B cell (primary cell): ENCODE measurements around the gene EVI5L.

Source experiments
- EZH2 ChIP-seq: IDR thresholded peaks from 2 replicates; pipeline ENCODE4 v1.6.1; 2012; ENCODE audit warnings: borderline replicate concordance, low read depth, mild to moderate bottlenecking, moderate library complexity, low read length; ENCODE audit not compliant: insufficient read depth, poor library complexity, severe bottlenecking
- TF ChIP-seq, protein P1 (sequence below): fragments of 200-600 bp; IDR thresholded peaks from one replicate; pipeline ENCODE4 v1.8.0; 2022; ENCODE audit warnings: antibody characterized with exemption, mild to moderate bottlenecking

DNA sequence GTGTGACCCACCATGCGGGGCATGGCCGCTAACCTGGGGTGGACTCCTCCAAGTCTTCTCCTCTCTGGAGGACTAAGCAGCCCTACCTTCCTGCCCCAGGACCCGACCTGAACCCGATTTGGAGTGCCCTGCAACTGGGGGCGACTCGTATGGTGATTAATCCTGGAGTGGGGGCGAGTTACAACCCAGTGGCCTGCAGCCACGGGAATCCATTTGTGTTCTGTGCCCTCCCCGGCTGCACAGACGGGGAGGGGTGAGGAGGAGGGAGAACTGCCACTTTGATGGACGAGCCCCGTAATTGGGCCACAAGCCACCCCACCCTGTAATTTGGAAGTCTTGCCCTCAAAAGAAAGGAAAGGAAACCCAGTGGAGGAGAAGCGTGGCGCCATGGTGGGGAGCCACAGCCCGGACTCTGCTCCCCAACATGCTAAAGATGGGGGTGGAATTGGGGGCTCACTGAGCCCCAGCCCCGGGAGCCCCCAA lies 26.1 kb downstream of the EVI5L start:
- TF ChIP-seq, protein P1, sequence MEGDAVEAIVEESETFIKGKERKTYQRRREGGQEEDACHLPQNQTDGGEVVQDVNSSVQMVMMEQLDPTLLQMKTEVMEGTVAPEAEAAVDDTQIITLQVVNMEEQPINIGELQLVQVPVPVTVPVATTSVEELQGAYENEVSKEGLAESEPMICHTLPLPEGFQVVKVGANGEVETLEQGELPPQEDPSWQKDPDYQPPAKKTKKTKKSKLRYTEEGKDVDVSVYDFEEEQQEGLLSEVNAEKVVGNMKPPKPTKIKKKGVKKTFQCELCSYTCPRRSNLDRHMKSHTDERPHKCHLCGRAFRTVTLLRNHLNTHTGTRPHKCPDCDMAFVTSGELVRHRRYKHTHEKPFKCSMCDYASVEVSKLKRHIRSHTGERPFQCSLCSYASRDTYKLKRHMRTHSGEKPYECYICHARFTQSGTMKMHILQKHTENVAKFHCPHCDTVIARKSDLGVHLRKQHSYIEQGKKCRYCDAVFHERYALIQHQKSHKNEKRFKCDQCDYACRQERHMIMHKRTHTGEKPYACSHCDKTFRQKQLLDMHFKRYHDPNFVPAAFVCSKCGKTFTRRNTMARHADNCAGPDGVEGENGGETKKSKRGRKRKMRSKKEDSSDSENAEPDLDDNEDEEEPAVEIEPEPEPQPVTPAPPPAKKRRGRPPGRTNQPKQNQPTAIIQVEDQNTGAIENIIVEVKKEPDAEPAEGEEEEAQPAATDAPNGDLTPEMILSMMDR = no peak
- no peak for TF ChIP-seq EZH2
